SH-SY5Y (cell line): Measurements from ENCODE around the gene NKTR.

Experiments used
- GATA2 ChIP-seq: IDR thresholded peaks from 2 replicates; pipeline ENCODE4 v1.6.1; 2011; ENCODE audit warnings: mild to moderate bottlenecking, low read depth, low read length
- GATA3 ChIP-seq: IDR thresholded peaks from 2 replicates; pipeline ENCODE4 v1.6.1; 2011; ENCODE audit warnings: low read depth, mild to moderate bottlenecking, low read length, moderate library complexity

GRCh38 chr3:42672515-42672914 lies 72.0 kb downstream of the NKTR start:
- TF ChIP-seq GATA3 (no peak), GATA2 (no peak)
